HCT116 (cell line): ENCODE measurements around the gene PLEKHH2.

Source experiments
- EZH2 ChIP-seq: fragments of 200-600 bp; sonication (generic); IDR thresholded peaks from 2 replicates; pipeline ENCODE4 v1.6.1; 2017; ENCODE audit warnings: antibody characterized with exemption, mixed run types
- EZH2phosphoT487 ChIP-seq: fragments of 200-600 bp; IDR thresholded peaks from 2 replicates; pipeline ENCODE4 v1.6.1; 2018; ENCODE audit warnings: antibody characterized with exemption, borderline replicate concordance
- POLR2A ChIP-seq: IDR thresholded peaks from 2 replicates; pipeline ENCODE4 v1.7.0; 2011; ENCODE audit warnings: borderline replicate concordance; ENCODE audit not compliant: insufficient read depth, insufficient read length; ENCODE audit errors: extremely low read depth
- POLR2AphosphoS5 ChIP-seq: IDR thresholded peaks from 2 replicates; pipeline ENCODE4 v1.6.1; 2011; ENCODE audit warnings: mild to moderate bottlenecking, low read depth, low read length, moderate library complexity
- RAD21 ChIP-seq: IDR thresholded peaks from 2 replicates; pipeline ENCODE4 v1.6.1; 2012; ENCODE audit warnings: low read depth, mild to moderate bottlenecking
- SIN3A ChIP-seq: IDR thresholded peaks from 2 replicates; pipeline ENCODE4 v1.6.1; 2012; ENCODE audit warnings: low read depth
- TCF7L2 ChIP-seq: IDR thresholded peaks from 2 replicates; pipeline ENCODE4 v1.7.0; 2011; ENCODE audit warnings: borderline replicate concordance, inconsistent platforms; ENCODE audit not compliant: insufficient read depth, insufficient read length; ENCODE audit errors: extremely low read depth
- ZNF274 ChIP-seq: fragments of 200-500 bp; sonication (Bioruptor generic); IDR thresholded peaks from 2 replicates; pipeline ENCODE4 v1.6.1; 2014; ENCODE audit warnings: mild to moderate bottlenecking, low read depth, low read length, inconsistent platforms
- TF ChIP-seq, protein P1 (sequence below), 3 experiments: fragments of 200-600 bp in 1 of 3; sonication (generic) in 1 of 3; IDR thresholded peaks in 2 of 3; conservative IDR thresholded peaks in 1 of 3; 2 replicates each; pipeline ENCODE4 v1.5.1; 2012 to 2017; ENCODE audit warnings: low read depth in 2 of 3, low read length in 2 of 3, antibody characterized with exemption in 1 of 3, borderline replicate concordance in 1 of 3, control low read depth in 1 of 3, mild to moderate bottlenecking in 1 of 3, mixed read lengths in 1 of 3, mixed run types in 1 of 3, moderate library complexity in 1 of 3; ENCODE audit not compliant: insufficient read depth in 1 of 3

DNA sequence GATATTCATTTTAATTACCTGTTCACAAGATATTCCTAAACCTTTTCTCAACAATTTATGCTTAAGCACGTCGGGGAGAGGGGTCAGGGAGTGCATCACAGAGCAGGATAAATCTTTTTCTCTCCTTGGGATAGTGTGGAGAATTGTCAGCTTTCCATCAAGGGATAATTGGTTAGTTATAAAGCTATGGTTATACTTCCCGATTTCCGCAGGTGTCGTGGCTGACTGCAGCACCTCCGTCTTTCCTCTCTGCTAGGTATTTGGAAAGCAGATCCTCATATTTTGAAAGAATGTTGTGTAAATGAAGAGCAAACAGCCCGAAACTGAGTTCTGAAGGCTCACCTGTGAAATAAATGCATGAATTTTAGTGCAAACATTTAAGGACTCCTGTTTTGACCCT lies 137.6 kb downstream of the PLEKHH2 start:
- TF ChIP-seq ZNF274 (no peak), POLR2A (no peak), EZH2 (no peak), EZH2phosphoT487 (no peak), RAD21 (no peak), TCF7L2 (no peak), SIN3A (no peak), POLR2AphosphoS5 (no peak)
- TF ChIP-seq, protein P1, sequence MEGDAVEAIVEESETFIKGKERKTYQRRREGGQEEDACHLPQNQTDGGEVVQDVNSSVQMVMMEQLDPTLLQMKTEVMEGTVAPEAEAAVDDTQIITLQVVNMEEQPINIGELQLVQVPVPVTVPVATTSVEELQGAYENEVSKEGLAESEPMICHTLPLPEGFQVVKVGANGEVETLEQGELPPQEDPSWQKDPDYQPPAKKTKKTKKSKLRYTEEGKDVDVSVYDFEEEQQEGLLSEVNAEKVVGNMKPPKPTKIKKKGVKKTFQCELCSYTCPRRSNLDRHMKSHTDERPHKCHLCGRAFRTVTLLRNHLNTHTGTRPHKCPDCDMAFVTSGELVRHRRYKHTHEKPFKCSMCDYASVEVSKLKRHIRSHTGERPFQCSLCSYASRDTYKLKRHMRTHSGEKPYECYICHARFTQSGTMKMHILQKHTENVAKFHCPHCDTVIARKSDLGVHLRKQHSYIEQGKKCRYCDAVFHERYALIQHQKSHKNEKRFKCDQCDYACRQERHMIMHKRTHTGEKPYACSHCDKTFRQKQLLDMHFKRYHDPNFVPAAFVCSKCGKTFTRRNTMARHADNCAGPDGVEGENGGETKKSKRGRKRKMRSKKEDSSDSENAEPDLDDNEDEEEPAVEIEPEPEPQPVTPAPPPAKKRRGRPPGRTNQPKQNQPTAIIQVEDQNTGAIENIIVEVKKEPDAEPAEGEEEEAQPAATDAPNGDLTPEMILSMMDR (IDR thresholded peaks at IDR 0.05 in 2 of 3, conservative IDR thresholded peaks at IDR 0.05 in 1 of 3; ENCODE audit: borderline replicate concordance in 1 of 3, insufficient read depth in 1 of 3, low read depth in 2 of 3, low read length in 2 of 3) = no peak
